Psoas muscle (tissue), 8 donors: ENCODE data around the gene RDH5. TPM values are rescaled to one million over a fixed set of nuclear protein-coding genes. Genes with fewer than 3 reads are reported as not detected.

ENCODE experiments used
- ATAC-seq, 4 donors: fragments of 200-7000 bp; cut with Tn5 transposase; one replicate each; pipeline ENCODE4 v1.9.1; 2020; ENCODE audit warnings: moderate library complexity in 3 of 4, mild to moderate bottlenecking in 2 of 4
- DNase-seq, 2 donors: peaks; one replicate each; pipeline ENCODE4 v3.0.0-alpha.2; 2020
- H3K27ac ChIP-seq: fragments of 200-600 bp; one replicate; pipeline ENCODE4 v1.8.0; 2022
- H3K27me3 ChIP-seq, 3 donors: fragments of 200-600 bp in 1 of 3; one replicate each; pipeline versions ENCODE4 v1.6.1 to v1.8.0; 2013 to 2022; ENCODE audit warnings: low read length in 2 of 3, mild to moderate bottlenecking in 2 of 3, moderate library complexity in 1 of 3; ENCODE audit not compliant: insufficient read depth in 3 of 3
- H3K36me3 ChIP-seq, 2 donors: fragments of 200-600 bp in 1 of 2; one replicate each; pipeline versions ENCODE4 v1.6.1 to v1.8.0; 2013 to 2022; ENCODE audit warnings: low read depth in 1 of 2, mild to moderate bottlenecking in 1 of 2, moderate library complexity in 1 of 2; ENCODE audit not compliant: insufficient read depth in 1 of 2
- H3K4me1 ChIP-seq: fragments of 200-600 bp; one replicate; pipeline ENCODE4 v1.8.0; 2022
- H3K4me3 ChIP-seq: fragments of 200-600 bp; one replicate; pipeline ENCODE4 v1.8.0; 2022; ENCODE audit warnings: mild to moderate bottlenecking
- H3K9me3 ChIP-seq: fragments of 200-600 bp; one replicate; pipeline ENCODE4 v1.8.0; 2022
- CTCF ChIP-seq: fragments of 200-600 bp; IDR thresholded peaks from one replicate; pipeline ENCODE4 v1.8.0; 2022; ENCODE audit warnings: antibody characterized with exemption
- WGBS, 3 donors: extraction: QIAGEN DNeasy Blood & Tissue Kit; methylation state at CpG; one replicate each; pipeline versions ENCODE4 v1.1.6 to v1.1.7; 2013; 5-methylcytosine and 5-hydroxymethylcytosine counted together
- intact Hi-C, 2 donors: fragments of 100-400 bp; cut with DNase I; formaldehyde crosslinking; loops; one replicate each; pipeline versions ENCODE4 v1.11.0 to v1.14.2; 2022
- polyA plus RNA-seq, 3 donors: library from polyadenylated mRNA; stranded (reverse); fragments of 200-250 nt; gene quantifications; one replicate each; pipeline ENCODE4 v1.2.3, GENCODE V29; 2013
- total RNA-seq, 4 donors: library from RNA; stranded (reverse); fragmentation: NEBNext Ultra II Directional in 2 of 4; extraction: Animal tissue kit (Norgen Biotek cat#: 25700) in 2 of 4; gene quantifications; one replicate each; pipeline versions ENCODE4 v1.2.1 to v1.2.4, GENCODE V29; 2021 to 2023
- donor health status: healthy with polysubstance abuse.
- donor health status: DM: no; HTN: no; CAD: no; lungs with moderate emphysema.
- donor health status: Bipolar disorder and iron deficiency.
- donor health status: healthy.
- donor health status: DM: yes; HTN: yes; CAD: no.
- donor health status: DM: no; HTN: no; CAD: no.
- donor health status: DM: no; HTN: no; CAD: no.
- donor health status: DM: yes; HTN: yes; CAD: no.

RDH5 gene
- total and polyA plus RNA-seq, 7 donors: 7.0 to 25.4 (median 11.9) TPM

GRCh38 chr12:55734595-55734994 is 14.4 kb downstream of the RDH5 start:
- ATAC-seq (no peak), DNase-seq (no peak)
- Histone ChIP-seq H3K27ac (no peak overlapping the region), H3K4me1 (peaks cover 14% of the 10 kb centered on the region), H3K27me3 (no peaks in the 10 kb centered on the region), H3K4me3 (no peak overlapping the region), H3K9me3 (no peaks in the 10 kb centered on the region), H3K36me3 (peaks cover 0 to 5% of the 10 kb centered on the region in 2 donors)
- TF ChIP-seq CTCF: no peak
- intact Hi-C loops: no loop called here
- 87 to 94% (median 93%) methylated on average over 3 of the region's 3 CpGs for WGBS, 3 donors

GRCh38 chr12:55736076-55736475 is 15.9 kb downstream of the RDH5 start:
- peaks cover 0 to 5% of the 10 kb centered on the region in 2 donors for H3K36me3 ChIP-seq
- H3K27me3 ChIP-seq: no peaks in the 10 kb centered on the region
- WGBS, 3 donors: 44 to 60% (median 45%) methylated on average over 3 of the region's 3 CpGs
- DNase-seq (no peak), ATAC-seq (no peak)
- TF ChIP-seq CTCF: no peak
- H3K9me3 ChIP-seq: no peaks in the 10 kb centered on the region
- intact Hi-C loops: loop anchor here in 1 of 2 donors (5.0 kb wide), 1 partner anchor 291 kb away; no protein-coding TSS in a partner anchor
- no peak overlapping the region for H3K4me3 ChIP-seq
- H3K4me1 ChIP-seq: no peaks in the 10 kb centered on the region
- H3K27ac ChIP-seq: no peak overlapping the region

GRCh38 chr12:55736780-55737580 is 16.8 kb downstream of the RDH5 start:
- intact Hi-C loops: loop anchor here in 1 of 2 donors (5.0 kb wide), 1 partner anchor 290 kb away; no protein-coding TSS in a partner anchor
- H3K36me3 ChIP-seq: peaks cover 0 to 4% of the 10 kb centered on the region in 2 donors
- H3K27me3 ChIP-seq: no peaks in the 10 kb centered on the region
- H3K4me3 ChIP-seq: no peak overlapping the region
- H3K4me1 ChIP-seq: no peaks in the 10 kb centered on the region
- no peaks in the 10 kb centered on the region for H3K9me3 ChIP-seq
- TF ChIP-seq CTCF: peak; percentile 63
- WGBS, 3 donors: 15 to 30% (median 23%) methylated on average over 6 of the region's 6 CpGs
- ATAC-seq: peak; percentile 60 to 76 (median 72)
- no peak overlapping the region for H3K27ac ChIP-seq
- DNase-seq: peak; percentile 60 to 78

- intact Hi-C loops: loop anchor here (2.0 to 5.0 kb wide), 3 partner anchors 61 to 290 kb away; no protein-coding TSS in a partner anchor
- no peak for DNase-seq
- H3K36me3 ChIP-seq: no peaks in the 10 kb centered on the region
- peak in 1 of 4 donors; percentile 12 for ATAC-seq
- no peaks in the 10 kb centered on the region for H3K4me1 ChIP-seq
- H3K27me3 ChIP-seq: no peaks in the 10 kb centered on the region
- WGBS, 3 donors: 12 to 15% (median 13%) methylated on average over 4 of the region's 4 CpGs
- H3K9me3 ChIP-seq: no peaks in the 10 kb centered on the region
- TF ChIP-seq CTCF: no peak
- H3K27ac ChIP-seq: no peak overlapping the region
- peak overlapping the region; percentile 64 for H3K4me3 ChIP-seq
Observed at GRCh38 chr12:55737581-55738122, 17.5 kb downstream of the RDH5 start.
